Measurements from ENCODE around the gene RAD51B.

The RAD51B gene

GRCh38 chr14:68665792-68666204, 846.2 kb downstream of the RAD51B start:
- H3K27me3 Mint-ChIP-seq (ENCODE audit: low read depth): no peaks in the 10 kb centered on the region
- peaks cover 92% of the 10 kb centered on the region for H3K4me1 Mint-ChIP-seq
- peak overlapping the region in 1 of 3 experiments; percentile 36 for H3K4me3 Mint-ChIP-seq
- H3K9me3 Mint-ChIP-seq: no peaks in the 10 kb centered on the region
- H3K27ac Mint-ChIP-seq: peak overlapping the region; percentile 89 to 99 (median 98)
- no peaks in the 10 kb centered on the region for H3K36me3 Mint-ChIP-seq (ENCODE audit: low read depth)
- TF ChIP-seq CTCF (IDR thresholded peaks at IDR 0.05; ENCODE audit: unreplicated experiment in 3 of 3): no peak

GRCh38 chr14:68666236-68666635, 846.7 kb downstream of the RAD51B start:
- TF ChIP-seq CTCF (IDR thresholded peaks at IDR 0.05; ENCODE audit: unreplicated experiment in 3 of 3): no peak
- peak overlapping the region in 1 of 3 experiments; percentile 36 for H3K4me3 Mint-ChIP-seq
- no peaks in the 10 kb centered on the region for H3K9me3 Mint-ChIP-seq
- H3K4me1 Mint-ChIP-seq: peaks cover 94% of the 10 kb centered on the region
- H3K27me3 Mint-ChIP-seq (ENCODE audit: low read depth): no peaks in the 10 kb centered on the region
- peak overlapping the region; percentile 89 to 99 (median 98) for H3K27ac Mint-ChIP-seq
- no peaks in the 10 kb centered on the region for H3K36me3 Mint-ChIP-seq (ENCODE audit: low read depth)

- Mint-ChIP-seq H3K4me1 (peaks cover 95% of the 10 kb centered on the region), H3K9me3 (no peaks in the 10 kb centered on the region), H3K27me3 (ENCODE audit: low read depth) (no peaks in the 10 kb centered on the region), H3K36me3 (ENCODE audit: low read depth) (no peaks in the 10 kb centered on the region), H3K4me3 (no peak overlapping the region), H3K27ac (peak overlapping the region; percentile 79 to 99 (median 98))
- TF ChIP-seq CTCF (IDR thresholded peaks at IDR 0.05; ENCODE audit: unreplicated experiment in 3 of 3): no peak
Measured at GRCh38 chr14:68666899-68667298, 847.3 kb downstream of the RAD51B start.

GRCh38 chr14:68667313-68667791, 847.8 kb downstream of the RAD51B start:
- Mint-ChIP-seq H3K36me3 (ENCODE audit: low read depth) (no peaks in the 10 kb centered on the region), H3K27ac (peak overlapping the region; percentile 79 to 99 (median 98)), H3K27me3 (ENCODE audit: low read depth) (no peaks in the 10 kb centered on the region), H3K4me1 (peaks cover 95% of the 10 kb centered on the region), H3K9me3 (no peaks in the 10 kb centered on the region), H3K4me3 (peak overlapping the region in 1 of 3 experiments; percentile 24)
- no peak for TF ChIP-seq CTCF (IDR thresholded peaks at IDR 0.05; ENCODE audit: unreplicated experiment in 3 of 3)

- Mint-ChIP-seq H3K27me3 (ENCODE audit: low read depth) (no peaks in the 10 kb centered on the region), H3K27ac (peak overlapping the region; percentile 79 to 99 (median 98)), H3K36me3 (ENCODE audit: low read depth) (no peaks in the 10 kb centered on the region), H3K9me3 (no peaks in the 10 kb centered on the region), H3K4me3 (no peak overlapping the region), H3K4me1 (peaks cover 97% of the 10 kb centered on the region)
- TF ChIP-seq CTCF (IDR thresholded peaks at IDR 0.05; ENCODE audit: unreplicated experiment in 3 of 3): no peak
Measured at GRCh38 chr14:68668028-68668427, 848.4 kb downstream of the RAD51B start.

GRCh38 chr14:68668531-68668930, 849.0 kb downstream of the RAD51B start:
- Mint-ChIP-seq H3K27me3 (ENCODE audit: low read depth) (no peaks in the 10 kb centered on the region), H3K4me1 (peaks cover 94% of the 10 kb centered on the region), H3K36me3 (ENCODE audit: low read depth) (no peaks in the 10 kb centered on the region), H3K9me3 (no peaks in the 10 kb centered on the region), H3K27ac (peak overlapping the region; percentile 79 to 99 (median 98)), H3K4me3 (no peak overlapping the region)
- TF ChIP-seq CTCF (IDR thresholded peaks at IDR 0.05; ENCODE audit: unreplicated experiment in 3 of 3): no peak

Measured in nephron (organoid).